HFF-Myc (cell line): ENCODE measurements around the gene IL1RAPL1.

Experiments
- DNase-seq: peaks from one replicate; pipeline ENCODE4 v3.0.0-alpha.2; 2011; ENCODE audit warnings: low read depth; ENCODE audit errors: extremely low read depth
- H3K4me3 ChIP-seq: replicated peaks from 2 replicates; pipeline ENCODE4 v1.5.1; 2011; ENCODE audit warnings: low read depth, mild to moderate bottlenecking, control low read depth, low read length
- CTCF ChIP-seq: IDR thresholded peaks from 2 replicates; pipeline ENCODE4 v1.5.1; 2012; ENCODE audit warnings: mild to moderate bottlenecking, low read depth, low read length, control low read depth; ENCODE audit errors: missing control alignments

Gene IL1RAPL1

GRCh38 chrX:28693101-28693500, 105.9 kb downstream of the IL1RAPL1 start:
- H3K4me3 ChIP-seq = no peak overlapping the region
- DNase-seq = no peak
- TF ChIP-seq CTCF = no peak

- no peak for DNase-seq
- TF ChIP-seq CTCF = no peak
- no peak overlapping the region for H3K4me3 ChIP-seq
Measured at GRCh38 chrX:28697732-28698131, 110.5 kb downstream of the IL1RAPL1 start.

DNA sequence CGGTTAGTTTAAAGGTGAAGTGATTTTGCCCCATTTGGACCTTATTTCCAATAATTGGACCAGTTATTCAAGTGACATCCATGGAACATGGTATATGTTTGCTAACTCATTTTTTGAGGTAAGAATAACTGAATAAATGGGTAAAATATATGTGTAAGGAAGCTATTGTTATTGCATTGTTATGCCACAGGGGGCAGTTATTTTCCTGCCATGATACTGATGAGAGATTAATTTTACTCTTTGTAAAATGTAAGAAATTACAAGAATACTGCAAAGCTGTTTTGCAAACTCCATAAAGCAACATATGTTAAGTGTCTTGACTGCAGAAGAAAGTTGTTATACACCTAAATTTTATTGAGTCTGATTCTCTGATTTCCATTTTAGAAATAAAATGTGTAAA, 114.0 kb downstream of the IL1RAPL1 start:
- H3K4me3 ChIP-seq = no peak overlapping the region
- no peak for TF ChIP-seq CTCF

GRCh38 chrX:28706964-28707363, 119.7 kb downstream of the IL1RAPL1 start:
- DNase-seq = no peak
- no peak overlapping the region for H3K4me3 ChIP-seq
- no peak for TF ChIP-seq CTCF

More for the DNA sequence above, 114.0 kb downstream of the IL1RAPL1 start:
- no peak for DNase-seq

DNA sequence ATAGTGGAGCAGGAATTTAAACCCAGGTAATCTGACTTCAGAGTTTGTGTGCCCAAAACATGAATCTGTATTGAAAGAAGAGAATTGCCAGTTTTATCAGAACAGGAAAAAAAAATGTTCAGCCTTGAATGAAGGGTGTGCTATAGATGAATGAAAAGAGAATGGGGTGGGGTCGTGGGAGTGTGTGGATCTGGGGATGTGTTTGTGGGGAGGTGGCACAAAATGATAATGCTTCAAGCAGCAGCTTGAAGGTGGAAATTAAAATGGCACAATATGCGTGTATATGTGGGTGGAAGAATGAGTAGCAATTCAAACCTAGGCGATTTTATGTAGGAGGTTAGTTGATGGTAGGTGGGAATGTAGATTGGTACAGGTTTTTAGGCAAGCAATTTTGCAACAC, 122.2 kb downstream of the IL1RAPL1 start:
- no peak for DNase-seq
- TF ChIP-seq CTCF = no peak
- H3K4me3 ChIP-seq = no peak overlapping the region

- no peak for TF ChIP-seq CTCF
Measured at GRCh38 chrX:28717864-28718263, 130.6 kb downstream of the IL1RAPL1 start.

DNA sequence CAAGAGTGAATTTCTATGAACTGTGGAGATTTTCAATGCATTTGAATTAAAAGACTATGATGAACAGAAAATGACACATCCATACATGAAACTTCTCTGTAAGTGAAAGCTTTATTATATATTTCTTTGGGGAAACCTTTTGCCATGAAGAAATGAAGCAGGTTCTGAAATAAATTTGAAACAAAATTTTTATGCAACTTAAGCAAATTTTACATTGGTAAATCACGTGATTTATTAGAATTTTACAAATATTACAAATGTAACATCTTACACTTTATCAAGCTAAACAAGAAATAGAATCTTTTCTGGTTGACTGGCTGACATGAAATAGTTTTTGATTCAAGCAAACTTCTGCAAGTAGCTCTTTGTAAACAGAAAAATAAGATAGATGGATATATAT, 131.2 kb downstream of the IL1RAPL1 start:
- DNase-seq = no peak
- no peak for TF ChIP-seq CTCF

More at GRCh38 chrX:28717864-28718263, 130.6 kb downstream of the IL1RAPL1 start:
- H3K4me3 ChIP-seq = no peak overlapping the region
- no peak for DNase-seq

More for the DNA sequence above, 131.2 kb downstream of the IL1RAPL1 start:
- H3K4me3 ChIP-seq = no peak overlapping the region
